Activated CD4-positive, alpha-beta T cell treated with anti-CD3 and anti-CD28 coated beads, Interleukin-2, amount 50 U/mL, for 16 hours (primary cell): ENCODE data around the gene FAM120AOS.
A peak's percentile ranks its signal among the peaks of the same experiment; 100 is the strongest.

ENCODE experiments used
- DNase-seq: peaks from one replicate; pipeline ENCODE4 v3.0.0-alpha.2; 2020

The FAM120AOS gene

DNA sequence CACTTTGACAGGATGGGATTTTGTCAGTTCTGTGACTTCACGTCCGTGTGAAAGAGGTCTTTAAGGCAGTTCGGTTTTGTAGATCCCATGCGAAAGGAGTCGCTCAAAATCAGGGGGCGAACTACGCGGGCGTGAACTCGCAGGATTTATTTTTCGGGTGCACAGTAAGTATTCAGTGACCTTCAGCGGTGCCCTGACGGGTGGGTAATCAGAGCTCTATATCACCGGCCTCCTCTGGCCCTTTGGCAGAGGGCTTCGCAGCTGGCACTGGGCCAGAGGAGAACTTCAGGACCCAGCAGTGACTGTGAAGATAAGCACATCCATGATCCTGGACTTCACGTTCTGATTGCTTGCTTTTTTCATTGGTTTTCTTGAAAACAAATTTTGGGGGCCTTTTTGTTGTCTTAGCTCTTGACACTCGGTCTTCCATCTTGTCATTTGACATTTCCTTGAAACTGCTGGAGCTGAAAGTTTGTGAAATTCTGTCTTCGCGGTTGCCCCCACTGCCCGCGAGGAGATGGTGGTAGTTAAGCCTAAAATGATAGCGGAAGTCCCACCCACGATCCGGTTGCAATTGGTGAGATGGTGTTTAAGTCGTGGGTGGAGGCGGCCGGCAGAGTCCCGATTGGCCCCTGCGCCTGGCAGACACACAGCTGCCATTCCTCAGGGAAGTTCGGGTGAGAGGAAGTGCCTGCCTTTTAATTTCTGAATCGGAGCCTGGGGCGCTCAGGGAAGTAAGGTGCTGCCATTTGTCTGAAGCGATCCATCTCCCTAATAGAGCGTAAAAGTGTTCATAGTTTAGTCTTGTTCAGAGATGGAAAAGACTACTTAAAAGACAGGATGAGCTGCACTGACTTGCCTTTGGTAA, at the start of gene FAM120AOS:
FAM120AOS (minus strand) TSS at position 535 of the 868 bp plus-strand sequence. CDS start 872 bp downstream, outside the sequence.
- DNase-seq: peak; percentile 93

- DNase-seq: peak; percentile 14
Observed at GRCh38 chr9:93501406-93501805, 48.0 kb upstream of the FAM120AOS start.

DNA sequence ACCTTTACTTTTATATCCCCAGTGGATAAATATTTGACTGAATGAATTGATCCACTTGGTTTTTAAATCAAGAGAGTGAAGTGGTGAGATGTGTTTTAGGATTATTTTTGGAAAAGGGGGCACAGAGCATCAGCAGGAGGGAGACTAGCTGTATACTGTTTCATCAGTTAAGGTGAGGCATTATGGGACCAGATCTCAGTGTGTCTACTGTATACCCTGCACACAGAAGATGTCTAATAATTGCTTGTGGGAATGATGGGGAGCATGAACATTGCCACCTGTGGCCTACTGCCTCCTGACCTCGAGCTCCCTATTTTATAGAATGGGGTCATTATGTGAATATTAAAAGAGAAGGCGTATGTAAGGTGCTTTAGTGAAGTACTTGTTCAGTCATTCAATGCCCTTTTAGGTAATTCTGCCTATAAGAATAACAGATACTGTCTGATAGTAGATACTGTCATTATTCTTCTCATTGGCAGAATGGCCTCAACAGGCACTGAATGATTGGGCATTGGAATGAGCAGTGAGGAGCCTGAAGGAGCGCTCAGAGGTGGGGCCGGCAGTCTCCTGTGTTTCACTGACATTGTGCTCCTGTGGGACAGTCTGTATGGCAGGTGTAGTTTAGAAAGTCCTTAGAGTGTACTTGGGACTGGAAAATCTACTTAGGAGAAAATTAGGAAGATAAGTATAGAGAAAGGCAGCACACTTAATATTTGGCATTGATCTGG, 47.4 kb upstream of the FAM120AOS start:
- no peak for DNase-seq

DNA sequence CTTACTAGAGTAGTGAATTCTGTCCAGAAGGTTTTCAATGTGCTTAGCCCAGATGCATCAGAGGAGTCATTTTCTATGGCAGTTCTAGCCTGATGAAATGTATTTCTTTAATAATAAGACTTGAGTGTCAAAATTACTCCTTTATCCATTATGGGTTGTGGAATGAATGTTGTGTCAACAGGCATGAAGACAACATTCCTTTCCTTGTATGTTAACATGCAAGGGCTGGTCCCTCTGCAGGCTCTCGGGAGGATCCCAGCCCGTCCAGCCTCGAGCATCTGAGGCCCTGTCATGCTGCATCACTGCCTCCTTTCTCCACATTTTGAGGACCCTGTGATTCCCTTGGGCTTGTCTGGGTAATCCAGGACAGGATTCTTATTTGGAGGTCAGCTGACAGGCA, 42.9 kb upstream of the FAM120AOS start:
- DNase-seq: no peak

DNA sequence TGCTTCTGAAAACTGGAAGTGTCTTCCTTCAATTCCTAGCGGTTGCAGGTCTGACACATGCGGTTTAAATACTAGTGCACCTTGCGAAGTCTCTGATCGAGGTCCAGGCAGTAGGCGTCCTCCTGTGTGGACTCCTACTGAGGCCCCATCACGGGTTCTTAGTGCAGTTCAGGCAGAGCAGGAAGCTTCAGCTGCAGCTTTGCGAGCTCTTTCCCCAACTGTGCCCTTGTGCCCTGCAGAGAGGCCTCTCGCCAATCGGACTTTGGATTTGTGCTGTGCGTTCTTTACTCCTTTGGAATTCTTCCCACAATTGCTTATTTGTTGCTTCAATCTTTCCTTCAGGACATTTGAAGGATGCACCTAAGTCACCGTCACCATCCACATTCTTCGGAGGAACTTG, 40.6 kb upstream of the FAM120AOS start:
- DNase-seq: no peak

DNA sequence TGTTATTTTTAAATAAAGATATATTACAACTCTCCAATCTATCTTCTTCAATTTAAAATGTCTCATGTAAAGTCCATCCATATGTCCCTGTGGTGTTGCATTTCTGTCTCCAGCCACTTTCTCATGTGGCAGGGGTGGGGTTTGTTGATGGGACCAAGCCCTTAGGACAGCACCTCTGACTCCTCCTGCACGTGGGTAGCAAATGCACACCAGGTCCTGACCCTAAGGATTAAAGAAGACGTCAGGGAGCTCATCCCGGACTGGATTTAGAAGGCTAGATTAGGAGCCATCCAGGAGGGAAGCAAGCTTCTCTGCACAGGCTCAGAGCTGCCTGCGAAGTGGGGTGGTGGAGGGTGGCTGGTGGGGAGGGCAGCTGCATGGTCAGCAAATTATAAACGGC, 38.9 kb upstream of the FAM120AOS start:
- DNase-seq: no peak

- DNase-seq: no peak
Observed at GRCh38 chr9:93491593-93492232, 38.3 kb upstream of the FAM120AOS start.

DNA sequence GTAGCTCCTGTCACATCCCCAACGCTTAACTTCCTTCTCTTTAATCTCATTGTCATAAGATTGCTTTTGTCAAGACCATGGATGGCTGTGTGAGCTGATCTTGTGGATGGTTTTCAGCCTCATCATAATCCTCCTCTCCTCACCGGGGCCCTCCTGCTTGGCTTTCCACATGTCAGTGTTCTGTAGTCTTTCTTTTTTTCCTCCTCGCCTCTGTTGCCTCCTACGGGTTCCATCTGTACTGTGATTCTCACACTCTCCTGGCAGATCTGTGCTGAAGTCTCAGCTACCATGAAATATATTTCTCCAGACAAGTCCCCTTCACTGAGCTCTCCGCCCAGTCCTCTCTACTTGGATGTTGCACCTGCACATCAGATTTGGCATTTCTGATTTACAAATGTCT, 34.9 kb upstream of the FAM120AOS start:
- DNase-seq: no peak

- no peak for DNase-seq
Observed at GRCh38 chr9:93486268-93486667, 32.9 kb upstream of the FAM120AOS start.

GRCh38 chr9:93483497-93483896, 30.1 kb upstream of the FAM120AOS start:
- no peak for DNase-seq

- no peak for DNase-seq
Observed at GRCh38 chr9:93480728-93481324, 27.4 kb upstream of the FAM120AOS start.

GRCh38 chr9:93480262-93480661, 26.9 kb upstream of the FAM120AOS start:
- DNase-seq: no peak

DNA sequence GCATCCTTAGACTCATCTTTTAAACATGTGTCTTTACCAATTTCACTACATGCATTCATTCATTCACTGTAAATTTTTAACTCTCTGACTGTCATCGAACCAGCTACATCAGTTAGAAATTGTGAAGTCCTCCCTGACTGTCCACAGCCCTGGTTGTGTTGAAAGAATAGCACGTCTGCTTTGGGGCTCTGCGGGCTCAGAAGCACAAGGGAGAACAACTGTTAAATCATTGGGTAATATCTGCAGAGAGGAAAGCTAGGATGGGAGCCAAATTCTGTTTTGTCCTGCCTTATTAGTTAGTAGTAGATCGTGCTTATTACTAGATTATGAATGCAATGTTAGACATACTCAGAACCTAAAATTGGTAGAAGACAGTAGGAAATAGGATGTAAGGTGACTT, 26.3 kb upstream of the FAM120AOS start:
- no peak for DNase-seq

DNA sequence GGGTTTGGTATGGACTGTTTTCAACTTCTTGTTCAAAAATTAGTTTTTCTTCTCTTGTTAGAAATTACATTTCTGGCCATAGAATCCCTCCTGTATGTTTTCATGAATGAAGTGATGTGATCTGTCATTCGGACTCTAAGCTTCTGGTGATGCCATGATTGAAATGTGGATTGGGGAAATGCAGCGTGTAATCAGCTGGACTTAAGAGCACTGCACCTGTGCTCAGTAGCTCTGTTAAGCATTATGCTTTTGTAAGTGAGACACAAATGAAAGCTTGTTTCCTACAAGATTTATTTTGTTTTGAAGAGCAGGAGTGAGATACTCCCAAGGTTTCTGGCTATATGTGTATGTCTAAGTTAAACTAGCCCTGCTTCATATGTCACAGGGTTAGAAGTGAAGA, 24.0 kb upstream of the FAM120AOS start:
- no peak for DNase-seq

GRCh38 chr9:93476924-93477323, 23.5 kb upstream of the FAM120AOS start:
- no peak for DNase-seq

DNA sequence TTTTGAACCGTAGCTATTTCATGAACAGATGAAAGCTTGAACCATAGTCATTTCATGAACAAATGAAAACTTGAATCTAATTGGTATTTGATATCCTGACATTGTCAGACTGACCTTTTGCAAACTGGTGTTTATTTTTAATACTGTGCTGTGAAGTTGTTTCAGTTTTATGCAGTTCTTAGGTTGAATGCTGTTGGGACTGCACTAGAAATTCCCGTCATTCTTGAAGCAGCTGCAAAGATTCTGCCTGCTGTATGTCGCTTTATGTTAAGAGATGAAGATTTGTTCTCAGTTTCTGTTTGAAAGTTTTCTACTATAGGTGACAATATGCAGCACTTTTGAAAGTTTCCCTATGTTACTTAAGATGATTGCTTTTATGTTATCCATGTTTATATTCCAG, 22.5 kb upstream of the FAM120AOS start:
- DNase-seq: no peak

DNA sequence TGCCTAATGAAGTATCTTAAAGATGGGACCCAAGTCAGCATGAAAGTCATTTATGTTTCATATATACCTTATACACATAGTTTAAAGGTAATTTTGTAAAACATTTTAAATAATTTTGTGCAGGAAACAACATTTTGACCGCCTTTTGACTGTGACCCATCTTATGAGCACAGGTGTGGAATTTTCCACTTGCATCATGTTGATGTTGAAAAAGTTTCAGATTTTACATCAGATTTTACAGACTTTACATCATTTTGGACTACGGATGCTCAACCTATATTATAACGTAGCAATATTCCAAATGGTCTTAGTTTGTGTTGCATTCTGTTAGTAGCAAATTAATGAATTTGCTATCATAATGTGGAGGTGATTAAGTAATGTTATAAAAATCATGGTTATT, 21.7 kb upstream of the FAM120AOS start:
- no peak for DNase-seq

GRCh38 chr9:93473411-93473810, 20.0 kb upstream of the FAM120AOS start:
- DNase-seq: no peak

DNA sequence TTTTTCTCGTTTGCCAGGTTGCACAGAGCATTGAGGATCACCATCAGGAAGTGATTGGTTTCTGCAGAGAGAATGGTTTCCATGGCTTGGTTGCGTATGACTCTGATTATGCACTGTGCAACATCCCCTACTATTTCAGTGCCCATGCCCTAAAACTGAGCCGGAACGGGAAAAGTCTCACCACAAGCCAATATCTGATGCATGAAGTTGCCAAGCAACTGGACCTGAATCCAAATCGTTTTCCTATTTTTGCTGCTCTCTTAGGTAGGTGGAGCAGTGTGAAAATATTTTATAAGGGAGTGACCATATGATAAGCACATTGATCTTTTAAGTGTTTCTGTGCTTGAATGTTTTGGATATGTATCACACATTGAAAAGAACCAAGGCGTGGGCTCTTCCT, 17.7 kb upstream of the FAM120AOS start:
- DNase-seq: no peak

DNA sequence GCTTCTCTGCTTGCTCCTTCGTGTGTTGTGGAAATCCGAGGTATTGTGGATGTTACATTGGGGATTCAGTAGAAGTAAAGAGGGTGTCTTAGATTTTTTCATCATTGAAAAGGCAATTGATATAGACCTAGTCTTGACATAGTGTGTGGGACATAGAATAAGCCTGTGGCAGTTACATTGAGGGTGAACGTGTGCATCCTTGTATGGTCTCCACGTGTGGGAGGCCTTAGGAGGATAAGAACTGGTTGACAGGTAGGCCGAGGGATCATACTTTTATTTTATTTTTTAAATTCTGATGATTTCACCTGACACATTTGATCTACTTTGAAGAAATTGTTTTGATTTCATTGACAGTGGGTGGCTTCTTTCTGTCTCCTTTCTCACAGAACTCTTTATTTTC, 17.0 kb upstream of the FAM120AOS start:
- no peak for DNase-seq

DNA sequence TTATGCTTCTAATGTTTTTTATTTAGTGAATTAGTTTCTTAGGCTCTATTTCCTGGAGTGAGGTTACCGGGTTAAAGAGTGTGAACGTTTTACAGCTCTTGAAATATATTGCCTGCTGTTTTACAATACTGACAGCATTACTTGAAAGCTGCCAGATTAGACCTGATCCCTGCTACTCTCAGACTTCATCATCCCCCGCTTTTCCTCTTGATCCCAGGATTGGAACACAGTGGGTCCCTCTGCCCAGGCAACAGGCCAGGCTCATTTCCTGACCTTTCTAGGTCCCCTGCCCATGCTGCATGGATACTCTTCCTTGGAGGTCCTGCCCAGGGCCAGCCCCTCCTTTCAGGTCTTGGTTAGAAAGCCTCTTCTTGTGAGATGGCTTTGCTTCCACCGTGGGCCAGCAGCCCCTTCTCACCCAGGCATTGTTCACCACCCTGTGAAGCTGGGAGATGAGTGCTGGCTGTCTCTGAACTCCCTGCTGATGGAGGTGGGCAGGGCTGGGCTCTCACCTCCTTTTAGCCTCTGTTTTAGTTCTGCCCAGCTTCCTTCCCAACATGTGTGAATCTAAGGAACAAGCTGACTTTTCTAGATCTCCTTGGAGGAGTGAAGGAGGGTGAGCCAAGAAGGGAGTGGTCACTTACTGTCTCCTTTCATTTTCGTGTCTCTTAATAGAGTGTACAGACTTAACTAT, 15.5 kb upstream of the FAM120AOS start:
- DNase-seq: no peak

- no peak for DNase-seq
Observed at GRCh38 chr9:93467462-93467861, 14.1 kb upstream of the FAM120AOS start.

GRCh38 chr9:93467062-93467416, 13.7 kb upstream of the FAM120AOS start:
- DNase-seq: no peak
